ENCODE results near the gene GNG5.
"Not testable (repeated sequence)": the region's sequence is repeated elsewhere in the genome, so short reads cannot be mapped to it uniquely, and the experiment has no call there.

The GNG5 gene

GRCh38 chr1:84462118-84462517 lies 44.3 kb downstream of the GNG5 start:
- Mint-ChIP-seq H3K4me3 (no peak overlapping the region), H3K27ac (no peak overlapping the region), H3K4me1 (ENCODE audit: low read depth) (no peaks in the 10 kb centered on the region), H3K9me3 (ENCODE audit: low read depth) (no peaks in the 10 kb centered on the region), H3K36me3 (peaks cover 3% of the 10 kb centered on the region), H3K27me3 (peaks cover 21% of the 10 kb centered on the region)

GRCh38 chr1:84452436-84452835 lies 53.9 kb downstream of the GNG5 start:
- no peak overlapping the region for H3K27ac Mint-ChIP-seq
- H3K4me3 Mint-ChIP-seq: no peak overlapping the region
- no peaks in the 10 kb centered on the region for H3K4me1 Mint-ChIP-seq (ENCODE audit: low read depth)
- peaks cover 3% of the 10 kb centered on the region for H3K36me3 Mint-ChIP-seq
- H3K27me3 Mint-ChIP-seq: peaks cover 13% of the 10 kb centered on the region
- no peaks in the 10 kb centered on the region for H3K9me3 Mint-ChIP-seq (ENCODE audit: low read depth)

- no peak overlapping the region for H3K4me3 Mint-ChIP-seq
- no peaks in the 10 kb centered on the region for H3K4me1 Mint-ChIP-seq (ENCODE audit: low read depth)
- no peaks in the 10 kb centered on the region for H3K9me3 Mint-ChIP-seq (ENCODE audit: low read depth)
- H3K36me3 Mint-ChIP-seq: peaks cover 3% of the 10 kb centered on the region
- H3K27me3 Mint-ChIP-seq: peaks cover 13% of the 10 kb centered on the region
- no peak overlapping the region for H3K27ac Mint-ChIP-seq
Measured at GRCh38 chr1:84450910-84451309, 55.5 kb downstream of the GNG5 start.

GRCh38 chr1:84448704-84449103 lies 57.7 kb downstream of the GNG5 start:
- not testable (repeated sequence) for H3K4me3 Mint-ChIP-seq; H3K27ac Mint-ChIP-seq; H3K4me1 Mint-ChIP-seq (ENCODE audit: low read depth); H3K27me3 Mint-ChIP-seq; H3K36me3 Mint-ChIP-seq; H3K9me3 Mint-ChIP-seq (ENCODE audit: low read depth)
